GM12878 (cell line): ENCODE measurements around the gene SEMA5B. TPM values are rescaled to one million over a fixed set of nuclear protein-coding genes. Genes with fewer than 3 reads are reported as not detected.

Experiments used
- BCL3 ChIP-seq: IDR thresholded peaks from 2 replicates; pipeline ENCODE4 v1.6.1; 2011; ENCODE audit warnings: borderline replicate concordance, low read depth, mild to moderate bottlenecking, moderate library complexity, low read length; ENCODE audit not compliant: insufficient read depth, poor library complexity, severe bottlenecking
- MEF2B ChIP-seq: fragments of 450-650 bp; IDR thresholded peaks from 2 replicates; pipeline ENCODE4 v1.6.1; 2018; ENCODE audit warnings: mild to moderate bottlenecking, moderate library complexity; ENCODE audit not compliant: partially characterized antibody, poor library complexity, severe bottlenecking
- PAX5 ChIP-seq: IDR thresholded peaks from 2 replicates; pipeline ENCODE4 v1.6.1; 2011; ENCODE audit warnings: low read depth, low read length, borderline replicate concordance
- SKIL ChIP-seq: fragments of 450-650 bp; IDR thresholded peaks from 2 replicates; pipeline ENCODE4 v1.6.1; 2017; ENCODE audit warnings: mild to moderate bottlenecking, low read depth, inconsistent platforms; ENCODE audit not compliant: poor library complexity, severe bottlenecking
- SUPT20H ChIP-seq: IDR thresholded peaks from 2 replicates; pipeline ENCODE4 v1.6.1; 2011; ENCODE audit warnings: low read depth, mild to moderate bottlenecking, low read length, moderate library complexity, borderline replicate concordance; ENCODE audit not compliant: control insufficient read depth
- TCF12 ChIP-seq: IDR thresholded peaks from 2 replicates; pipeline ENCODE4 v1.6.1; 2011; ENCODE audit warnings: low read depth, mild to moderate bottlenecking, low read length
- polyA plus RNA-seq, 11 experiments: library from polyadenylated mRNA; depleted of rRNA in 4 of 11; unstranded in 6 of 11; stranded (reverse) in 5 of 11; fragments of >200 nt; fragmentation: Nextera tagmentation in 4 of 11; fragmentation: Illumina TruSeq in 1 of 11; extraction: Ambion mirVana in 4 of 11; extraction: Trizol in 1 of 11; gene quantifications; 1 replicate in 1 of 11; 2 replicates in 10 of 11; pipeline versions ENCODE4 v1.2.1 to v1.2.3, GENCODE V29; 2011 to 2016; ENCODE audit warnings: inconsistent platforms in 2 of 11, missing spikeins in 2 of 11, low read depth in 1 of 11
- total RNA-seq, 4 experiments: library from RNA; depleted of rRNA in 3 of 4; stranded (reverse); fragments of >200 nt in 3 of 4; fragmentation: Illumina TruSeq in 1 of 4; extraction: Trizol in 1 of 4; gene quantifications; 2 replicates each; pipeline versions ENCODE4 v1.2.1 to v1.2.3, GENCODE V29; 2013 to 2021
- TF ChIP-seq, protein P1 (sequence below): fragments of 450-650 bp; IDR thresholded peaks from 2 replicates; pipeline ENCODE4 v1.6.1; 2017; ENCODE audit warnings: mild to moderate bottlenecking
- TF ChIP-seq, protein P2 (sequence below): IDR thresholded peaks from 2 replicates; pipeline ENCODE4 v1.6.1; 2011; ENCODE audit warnings: borderline replicate concordance, low read depth, mild to moderate bottlenecking, moderate library complexity, mixed read lengths, low read length; ENCODE audit not compliant: insufficient read depth; ENCODE audit errors: extremely low read length

SEMA5B gene
- total and polyA plus RNA-seq, 10 of the 15 experiments (the other 5 are each of a cell fraction or from before 2014, with no cell fraction given), result 0.05 TPM; not detected in 9

- TF ChIP-seq, protein P1, sequence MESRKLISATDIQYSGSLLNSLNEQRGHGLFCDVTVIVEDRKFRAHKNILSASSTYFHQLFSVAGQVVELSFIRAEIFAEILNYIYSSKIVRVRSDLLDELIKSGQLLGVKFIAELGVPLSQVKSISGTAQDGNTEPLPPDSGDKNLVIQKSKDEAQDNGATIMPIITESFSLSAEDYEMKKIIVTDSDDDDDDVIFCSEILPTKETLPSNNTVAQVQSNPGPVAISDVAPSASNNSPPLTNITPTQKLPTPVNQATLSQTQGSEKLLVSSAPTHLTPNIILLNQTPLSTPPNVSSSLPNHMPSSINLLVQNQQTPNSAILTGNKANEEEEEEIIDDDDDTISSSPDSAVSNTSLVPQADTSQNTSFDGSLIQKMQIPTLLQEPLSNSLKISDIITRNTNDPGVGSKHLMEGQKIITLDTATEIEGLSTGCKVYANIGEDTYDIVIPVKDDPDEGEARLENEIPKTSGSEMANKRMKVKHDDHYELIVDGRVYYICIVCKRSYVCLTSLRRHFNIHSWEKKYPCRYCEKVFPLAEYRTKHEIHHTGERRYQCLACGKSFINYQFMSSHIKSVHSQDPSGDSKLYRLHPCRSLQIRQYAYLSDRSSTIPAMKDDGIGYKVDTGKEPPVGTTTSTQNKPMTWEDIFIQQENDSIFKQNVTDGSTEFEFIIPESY, result no peak
- TF ChIP-seq PAX5, result no peak
- TF ChIP-seq TCF12, result no peak
- no peak for TF ChIP-seq SKIL
- no peak for TF ChIP-seq BCL3
- TF ChIP-seq, protein P2, sequence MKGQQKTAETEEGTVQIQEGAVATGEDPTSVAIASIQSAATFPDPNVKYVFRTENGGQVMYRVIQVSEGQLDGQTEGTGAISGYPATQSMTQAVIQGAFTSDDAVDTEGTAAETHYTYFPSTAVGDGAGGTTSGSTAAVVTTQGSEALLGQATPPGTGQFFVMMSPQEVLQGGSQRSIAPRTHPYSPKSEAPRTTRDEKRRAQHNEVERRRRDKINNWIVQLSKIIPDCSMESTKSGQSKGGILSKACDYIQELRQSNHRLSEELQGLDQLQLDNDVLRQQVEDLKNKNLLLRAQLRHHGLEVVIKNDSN, result no peak
- no peak for TF ChIP-seq SUPT20H
- TF ChIP-seq MEF2B, result no peak
These were observed 100.8 kb downstream of the SEMA5B start (continued) for GRCh38 chr3:122926811-122927210.
